B cell (primary cell): ENCODE measurements around the gene TXNRD3.

Source experiments
- EZH2 ChIP-seq: IDR thresholded peaks from 2 replicates; pipeline ENCODE4 v1.6.1; 2012; ENCODE audit warnings: borderline replicate concordance, low read depth, mild to moderate bottlenecking, moderate library complexity, low read length; ENCODE audit not compliant: insufficient read depth, poor library complexity, severe bottlenecking
- TF ChIP-seq, protein P1 (sequence below): fragments of 200-600 bp; IDR thresholded peaks from one replicate; pipeline ENCODE4 v1.8.0; 2022; ENCODE audit warnings: antibody characterized with exemption, mild to moderate bottlenecking

DNA sequence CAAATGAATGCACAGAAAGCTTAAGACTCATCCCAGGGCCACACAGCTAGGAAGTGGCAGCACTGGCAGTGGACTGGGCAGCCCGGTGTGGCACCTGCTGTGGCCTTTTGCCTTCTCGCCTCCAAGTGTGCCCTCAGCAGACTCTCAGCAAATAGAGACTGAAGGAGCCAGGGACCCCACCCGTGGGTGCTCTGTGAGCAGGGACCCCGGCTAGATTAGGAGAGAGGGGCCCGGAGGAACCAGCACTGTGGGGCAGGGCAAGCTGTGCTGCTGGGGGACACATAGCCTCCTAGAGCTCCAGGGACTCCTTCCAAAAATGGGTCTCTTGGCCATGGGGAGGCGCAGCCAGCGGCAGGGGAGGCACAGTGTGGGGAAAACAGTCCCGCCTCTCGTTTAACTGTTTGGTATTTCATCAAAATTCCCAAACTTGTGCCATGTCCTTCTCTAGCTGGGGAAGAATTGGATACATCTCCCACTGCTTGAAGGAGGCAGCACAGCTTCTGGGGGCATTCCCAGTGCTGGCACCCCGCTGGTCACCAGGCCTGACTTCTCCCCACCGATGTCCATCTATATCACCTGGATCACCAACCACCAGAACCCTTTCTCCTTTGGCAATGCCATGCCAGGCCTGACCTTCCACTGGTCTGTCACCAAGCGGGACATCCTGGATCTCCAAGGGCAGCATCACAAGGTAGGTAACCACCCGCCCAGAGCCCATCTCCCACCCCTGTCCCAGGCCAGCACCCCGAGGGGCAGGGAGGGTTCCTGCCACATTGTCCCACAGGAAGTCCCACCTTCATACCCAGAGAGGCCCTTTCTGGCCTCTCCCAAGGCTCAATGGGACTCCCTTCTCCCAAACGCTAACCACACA lies 12.0 kb upstream of the TXNRD3 start:
- TF ChIP-seq, protein P1, sequence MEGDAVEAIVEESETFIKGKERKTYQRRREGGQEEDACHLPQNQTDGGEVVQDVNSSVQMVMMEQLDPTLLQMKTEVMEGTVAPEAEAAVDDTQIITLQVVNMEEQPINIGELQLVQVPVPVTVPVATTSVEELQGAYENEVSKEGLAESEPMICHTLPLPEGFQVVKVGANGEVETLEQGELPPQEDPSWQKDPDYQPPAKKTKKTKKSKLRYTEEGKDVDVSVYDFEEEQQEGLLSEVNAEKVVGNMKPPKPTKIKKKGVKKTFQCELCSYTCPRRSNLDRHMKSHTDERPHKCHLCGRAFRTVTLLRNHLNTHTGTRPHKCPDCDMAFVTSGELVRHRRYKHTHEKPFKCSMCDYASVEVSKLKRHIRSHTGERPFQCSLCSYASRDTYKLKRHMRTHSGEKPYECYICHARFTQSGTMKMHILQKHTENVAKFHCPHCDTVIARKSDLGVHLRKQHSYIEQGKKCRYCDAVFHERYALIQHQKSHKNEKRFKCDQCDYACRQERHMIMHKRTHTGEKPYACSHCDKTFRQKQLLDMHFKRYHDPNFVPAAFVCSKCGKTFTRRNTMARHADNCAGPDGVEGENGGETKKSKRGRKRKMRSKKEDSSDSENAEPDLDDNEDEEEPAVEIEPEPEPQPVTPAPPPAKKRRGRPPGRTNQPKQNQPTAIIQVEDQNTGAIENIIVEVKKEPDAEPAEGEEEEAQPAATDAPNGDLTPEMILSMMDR: no peak
- no peak for TF ChIP-seq EZH2
